WTC11 (cell line): Measurements from ENCODE around the gene LDLRAD1.

Experiments used
- ATF6 ChIP-seq: sonication (generic); formaldehyde crosslinking; IDR thresholded peaks from 2 replicates; pipeline ENCODE4 v1.8.1; 2023; ENCODE audit warnings: mild to moderate bottlenecking, missing genetic modification reagents
- CREB1 ChIP-seq: sonication (generic); formaldehyde crosslinking; IDR thresholded peaks from 2 replicates; pipeline ENCODE4 v1.8.0; 2023; ENCODE audit warnings: mild to moderate bottlenecking, missing genetic modification reagents
- CREM ChIP-seq: sonication (generic); formaldehyde crosslinking; IDR thresholded peaks from 2 replicates; pipeline ENCODE4 v1.8.1; 2022; ENCODE audit warnings: mild to moderate bottlenecking, missing genetic modification reagents, moderate library complexity
- CTCF ChIP-seq: fragments of 200-600 bp; IDR thresholded peaks from 2 replicates; pipeline ENCODE4 v1.8.0; 2022; ENCODE audit warnings: antibody characterized with exemption
- E2F1 ChIP-seq: sonication (generic); formaldehyde crosslinking; IDR thresholded peaks from 2 replicates; pipeline ENCODE4 v1.8.0; 2022; ENCODE audit warnings: mild to moderate bottlenecking, missing genetic modification reagents
- ESRRA ChIP-seq: sonication (generic); formaldehyde crosslinking; IDR thresholded peaks from 2 replicates; pipeline ENCODE4 v1.8.1; 2022; ENCODE audit warnings: mild to moderate bottlenecking, missing genetic modification reagents, borderline replicate concordance
- FOXP4 ChIP-seq: sonication (generic); formaldehyde crosslinking; IDR thresholded peaks from 2 replicates; pipeline ENCODE4 v1.8.0; 2022; ENCODE audit warnings: mild to moderate bottlenecking, missing genetic modification reagents
- IRF1 ChIP-seq: sonication (generic); formaldehyde crosslinking; IDR thresholded peaks from 2 replicates; pipeline ENCODE4 v1.8.0; 2023; ENCODE audit warnings: missing genetic modification reagents
- MAX ChIP-seq: sonication (generic); formaldehyde crosslinking; IDR thresholded peaks from 2 replicates; pipeline ENCODE4 v1.8.0; 2022; ENCODE audit warnings: mild to moderate bottlenecking, missing genetic modification reagents
- MXD4 ChIP-seq: fragments of 250-450 bp; sonication (Bioruptor Pico); IDR thresholded peaks from 2 replicates; pipeline ENCODE4 v1.8.0; 2021; ENCODE audit warnings: mild to moderate bottlenecking, moderate library complexity, borderline replicate concordance
- NFE2L1 ChIP-seq: sonication (generic); formaldehyde crosslinking; IDR thresholded peaks from 2 replicates; pipeline ENCODE4 v1.8.1; 2023; ENCODE audit warnings: missing genetic modification reagents
- NR2C2 ChIP-seq: sonication (generic); formaldehyde crosslinking; IDR thresholded peaks from 2 replicates; pipeline ENCODE4 v1.8.0; 2022; ENCODE audit warnings: mild to moderate bottlenecking, missing genetic modification reagents
- PRDM15 ChIP-seq: sonication (generic); formaldehyde crosslinking; IDR thresholded peaks from 2 replicates; pipeline ENCODE4 v1.8.0; 2022; ENCODE audit warnings: missing genetic modification reagents
- TCF7 ChIP-seq: sonication (generic); formaldehyde crosslinking; IDR thresholded peaks from 2 replicates; pipeline ENCODE4 v1.8.0; 2022; ENCODE audit warnings: mild to moderate bottlenecking, low read depth, missing genetic modification reagents, moderate library complexity

GRCh38 chr1:53966794-53967193 lies 51.2 kb downstream of the LDLRAD1 start:
- no peak for TF ChIP-seq CTCF
- no peak for TF ChIP-seq NFE2L1 (CRISPR knock-in tag)
- no peak for TF ChIP-seq MAX
- no peak for TF ChIP-seq TCF7 (CRISPR knock-in tag)
- no peak for TF ChIP-seq ATF6 (CRISPR knock-in tag)
- no peak for TF ChIP-seq PRDM15 (CRISPR knock-in tag)
- no peak for TF ChIP-seq CREB1 (CRISPR knock-in tag)
- no peak for TF ChIP-seq ESRRA
- no peak for TF ChIP-seq FOXP4
- no peak for TF ChIP-seq IRF1
- no peak for TF ChIP-seq E2F1 (CRISPR knock-in tag)
- no peak for TF ChIP-seq NR2C2
- TF ChIP-seq CREM (CRISPR knock-in tag): no peak
- no peak for TF ChIP-seq MXD4 (CRISPR knock-in tag)
